Measurements from ENCODE around the gene SLC25A15.

The SLC25A15 gene

GRCh38 chr13:40789275-40790153, at the start of gene SLC25A15 (continued):
- TF ChIP-seq ZNF610 (tag by site-specific recombination; IDR thresholded peaks at IDR 0.05; ENCODE audit: borderline replicate concordance) = no peak
- no peak for TF ChIP-seq ZNF211 (tag by site-specific recombination; IDR thresholded peaks at IDR 0.05; ENCODE audit: low read depth)
- peak; percentile 59; the same call in 1 of the 2 replicates for TF ChIP-seq PBX3 (CRISPR knock-in tag; IDR thresholded peaks at IDR 0.05)
- TF ChIP-seq ZBTB44 (tag by site-specific recombination; IDR thresholded peaks at IDR 0.05) = no peak
- TF ChIP-seq ZFP37 (tag by site-specific recombination; IDR thresholded peaks at IDR 0.05) = peak; percentile 46; the same call in 1 of the 2 replicates
- TF ChIP-seq ZNF174 (tag by site-specific recombination; IDR thresholded peaks at IDR 0.05) = no peak
- TF ChIP-seq ZNF2 (tag by site-specific recombination; IDR thresholded peaks at IDR 0.05) = no peak
- TF ChIP-seq ZBTB11 (tag by site-specific recombination; conservative IDR thresholded peaks at IDR 0.05; ENCODE audit: low read depth) = peak; percentile 59; the same call in 1 of the 2 replicates
- TF ChIP-seq PRDM1 (tag by site-specific recombination; IDR thresholded peaks at IDR 0.05) = no peak
- TF ChIP-seq SP3 (tag by site-specific recombination; IDR thresholded peaks at IDR 0.05) = 0 out of 2 replicates have a peak, but pooled peaks have one; percentile 21
- TF ChIP-seq SP2 (tag by site-specific recombination; IDR thresholded peaks at IDR 0.05) = peak; percentile 48
- no peak for TF ChIP-seq RBAK (tag by site-specific recombination; IDR thresholded peaks at IDR 0.05)
- TF ChIP-seq ZNF768 (tag by site-specific recombination; IDR thresholded peaks at IDR 0.05) = no peak
- no peak for TF ChIP-seq ZBTB20 (tag by site-specific recombination; IDR thresholded peaks at IDR 0.05)
- TF ChIP-seq ZNF785 (tag by site-specific recombination; IDR thresholded peaks at IDR 0.05) = no peak
- peak; percentile 54; the same call in 1 of the 2 replicates for TF ChIP-seq IKZF3 (tag by site-specific recombination; IDR thresholded peaks at IDR 0.05)
- no peak for TF ChIP-seq PRDM4 (tag by site-specific recombination; IDR thresholded peaks at IDR 0.05)
- 0 out of 2 replicates have a peak, but pooled peaks have one; percentile 7 for TF ChIP-seq ZNF146 (tag by site-specific recombination; IDR thresholded peaks at IDR 0.05)
- no peak for TF ChIP-seq PRDM2 (tag by site-specific recombination; IDR thresholded peaks at IDR 0.05; ENCODE audit: borderline replicate concordance)
- TF ChIP-seq GLI2 (tag by site-specific recombination; IDR thresholded peaks at IDR 0.05; ENCODE audit: borderline replicate concordance, low read depth) = no peak
- TF ChIP-seq ZNF561 (tag by site-specific recombination; IDR thresholded peaks at IDR 0.05; ENCODE audit: borderline replicate concordance) = peak; percentile 78; the same call in 1 of the 2 replicates
- TF ChIP-seq ZNF10 (tag by site-specific recombination; IDR thresholded peaks at IDR 0.05) = peak; percentile 87
- TF ChIP-seq ZNF521 (tag by site-specific recombination; IDR thresholded peaks at IDR 0.05) = no peak
- peak; percentile 38; the same call in 1 of the 2 replicates for TF ChIP-seq ZNF596 (tag by site-specific recombination; IDR thresholded peaks at IDR 0.05)
